Hindlimb muscle (tissue), 1 donor: ENCODE data around the gene MFSD11. TPM values are rescaled to one million over a fixed set of nuclear protein-coding genes. Genes with fewer than 3 reads are reported as not detected.
"Not testable (repeated sequence)": the region's sequence is repeated elsewhere in the genome, so short reads cannot be mapped to it uniquely, and the experiment has no call there.

Experiments
- DNase-seq: peaks from one replicate; pipeline ENCODE4 v3.0.0-alpha.2; 2013
- polyA plus RNA-seq: library from polyadenylated mRNA; unstranded; fragments of 120-200 nt; gene quantifications from one replicate; pipeline ENCODE4 v1.2.1, GENCODE V29; 2013; ENCODE audit not compliant: insufficient read length

The MFSD11 gene
- polyA plus RNA-seq, 1 donor = 41.4 TPM

DNA sequence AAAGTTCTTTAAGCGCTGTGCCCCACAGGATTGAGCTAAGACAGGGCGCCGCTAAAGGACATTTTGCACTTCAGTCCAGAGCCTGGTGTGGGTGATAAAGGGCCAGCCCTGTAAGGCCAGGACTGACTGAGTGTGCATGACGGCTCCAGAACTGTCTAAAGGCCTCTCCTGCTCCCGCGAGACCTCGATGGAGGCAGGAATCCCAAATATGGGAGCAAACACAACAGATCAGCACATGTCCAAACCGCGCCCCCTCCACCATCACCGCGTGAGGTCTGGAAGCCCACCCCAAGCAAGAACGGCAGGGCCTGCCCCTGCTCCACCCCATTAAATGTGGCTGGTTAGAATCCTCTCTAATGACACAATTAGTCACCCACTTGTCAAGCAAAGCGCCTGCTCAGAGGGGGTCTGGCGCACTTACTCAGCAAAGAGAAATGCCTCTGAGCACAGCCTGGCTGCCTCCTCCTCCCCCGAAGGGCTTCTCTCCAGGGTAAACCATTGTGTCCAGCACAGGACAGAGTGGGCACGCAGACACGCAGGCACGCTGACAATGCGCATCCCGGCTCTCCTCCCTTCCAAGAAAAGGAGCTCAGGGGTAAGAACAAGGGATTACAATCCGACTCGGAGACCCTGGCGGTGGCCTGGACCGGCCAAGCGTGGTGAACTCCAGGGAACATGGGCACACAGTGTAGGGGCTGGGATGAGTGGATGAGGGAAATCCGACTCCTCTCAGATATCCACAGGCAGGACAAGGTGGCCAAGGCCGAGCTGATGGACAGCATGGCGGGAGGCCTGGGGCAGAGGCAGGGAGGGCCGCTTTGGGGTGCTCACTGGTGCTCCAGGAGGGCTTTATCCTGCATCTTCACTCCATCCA lies 28.6 kb upstream of the MFSD11 start:
- DNase-seq = peak; percentile 62

- not testable (repeated sequence) for DNase-seq
These were observed 27.7 kb upstream of the MFSD11 start for GRCh38 chr17:76709951-76710862.

DNA sequence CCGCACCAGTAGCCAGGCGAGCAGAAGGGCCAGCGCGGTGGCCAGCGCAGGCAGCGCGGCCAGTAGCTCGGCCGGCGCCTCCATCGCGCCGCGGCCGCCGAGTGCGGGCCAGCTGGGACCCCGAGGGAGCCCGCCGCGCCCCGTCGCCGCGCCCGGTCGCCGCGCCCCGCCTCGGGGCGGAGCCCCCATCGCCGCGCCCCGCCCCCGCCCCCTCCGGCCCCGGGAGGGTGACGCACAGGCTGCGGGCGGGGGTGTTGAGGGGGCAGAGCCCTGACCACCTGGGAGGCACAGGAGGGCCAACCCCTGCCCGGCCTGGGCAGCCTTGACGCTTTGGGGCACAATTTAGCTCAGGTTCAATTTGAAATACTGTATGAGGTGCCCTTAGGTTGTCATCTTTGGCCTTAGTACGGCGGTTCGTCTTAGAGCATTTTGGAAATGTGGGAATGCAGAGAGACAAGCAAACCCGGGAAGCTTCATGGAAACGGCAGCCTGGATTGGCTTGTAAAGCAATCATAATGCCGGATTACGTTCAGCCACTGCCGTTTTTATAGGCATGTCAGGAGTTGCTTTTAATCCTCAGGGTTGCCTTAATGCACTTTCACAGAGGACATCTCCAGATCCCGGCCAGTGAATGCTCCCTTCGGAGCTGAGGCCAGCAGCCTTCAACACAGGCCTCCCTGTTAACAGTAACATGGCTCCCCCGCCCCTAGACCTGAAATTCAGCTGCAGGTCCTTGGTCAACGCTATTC lies 26.9 kb upstream of the MFSD11 start, which contains the start of gene MXRA7:
MXRA7 (minus strand) TSS at position 103 of the 749 bp plus-strand sequence; CDS start at position 84, 19 bp downstream.
- DNase-seq = peak; percentile 71

GRCh38 chr17:76712321-76712720 lies 25.6 kb upstream of the MFSD11 start:
- DNase-seq = not testable (repeated sequence)

DNA sequence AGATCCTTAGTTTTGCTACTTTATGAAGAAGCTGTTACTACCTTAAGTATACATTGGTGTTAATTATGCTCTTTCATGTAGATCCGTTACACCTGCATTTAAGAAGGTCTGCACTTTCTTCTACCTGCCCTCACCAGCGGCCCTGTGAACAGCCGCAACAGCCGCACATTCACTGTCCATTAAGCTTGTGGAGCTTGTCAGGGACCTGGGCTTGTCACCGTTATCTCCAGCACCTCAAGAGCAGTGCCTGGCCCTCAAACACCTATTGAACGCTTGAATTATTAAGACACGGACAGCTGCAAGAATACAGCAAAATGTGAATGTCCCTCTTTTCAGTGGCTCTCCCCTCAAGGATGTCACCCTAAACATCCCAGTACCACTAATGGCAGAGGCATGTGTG lies 24.2 kb upstream of the MFSD11 start:
- DNase-seq = no peak

- DNase-seq = no peak
These were observed 23.6 kb upstream of the MFSD11 start for GRCh38 chr17:76714336-76714735.

- DNase-seq = no peak
These were observed 23.0 kb upstream of the MFSD11 start for GRCh38 chr17:76714822-76715495.

GRCh38 chr17:76715496-76715830 lies 22.5 kb upstream of the MFSD11 start:
- no peak for DNase-seq

GRCh38 chr17:76716146-76716838 lies 21.6 kb upstream of the MFSD11 start:
- DNase-seq = no peak

DNA sequence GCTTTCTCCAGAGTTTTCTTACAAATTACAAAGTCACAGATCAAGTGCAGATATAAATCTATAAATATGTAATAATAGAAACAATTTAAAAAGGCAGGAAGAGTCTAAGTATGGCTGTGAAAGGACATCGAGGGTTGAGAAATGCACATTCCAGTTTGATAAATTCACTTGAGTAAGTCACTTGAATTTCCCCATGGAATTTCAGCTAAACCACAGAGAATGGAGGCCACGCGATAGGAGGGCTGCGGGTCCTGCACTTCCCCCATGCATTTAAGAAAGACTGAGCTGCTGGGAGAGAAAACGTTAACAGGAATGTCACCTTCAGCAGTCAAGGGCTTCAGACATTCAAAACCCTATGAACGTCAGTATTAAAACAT lies 21.1 kb upstream of the MFSD11 start:
- no peak for DNase-seq

DNA sequence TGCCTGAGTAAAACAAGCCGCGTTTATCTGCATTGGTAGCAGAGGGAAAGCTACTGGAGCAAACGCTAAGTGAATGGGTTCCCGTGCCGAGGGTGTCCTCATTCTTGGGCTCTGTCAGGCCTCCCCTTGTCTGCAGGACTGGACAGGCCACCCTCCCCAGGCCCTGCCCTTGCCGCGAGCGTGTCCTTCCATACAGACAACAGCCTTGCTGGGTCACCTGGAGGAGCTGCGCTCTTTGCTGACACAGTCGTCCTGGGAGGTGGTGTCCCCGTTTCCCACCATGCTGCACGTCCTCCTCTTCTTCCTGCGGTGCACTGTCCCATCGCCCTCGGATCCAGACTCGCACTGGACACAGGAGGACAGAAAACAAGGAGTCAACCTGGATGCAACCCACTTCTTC lies 19.4 kb upstream of the MFSD11 start:
- DNase-seq = no peak

- DNase-seq = no peak
These were observed 17.7 kb upstream of the MFSD11 start for GRCh38 chr17:76720211-76720610.

DNA sequence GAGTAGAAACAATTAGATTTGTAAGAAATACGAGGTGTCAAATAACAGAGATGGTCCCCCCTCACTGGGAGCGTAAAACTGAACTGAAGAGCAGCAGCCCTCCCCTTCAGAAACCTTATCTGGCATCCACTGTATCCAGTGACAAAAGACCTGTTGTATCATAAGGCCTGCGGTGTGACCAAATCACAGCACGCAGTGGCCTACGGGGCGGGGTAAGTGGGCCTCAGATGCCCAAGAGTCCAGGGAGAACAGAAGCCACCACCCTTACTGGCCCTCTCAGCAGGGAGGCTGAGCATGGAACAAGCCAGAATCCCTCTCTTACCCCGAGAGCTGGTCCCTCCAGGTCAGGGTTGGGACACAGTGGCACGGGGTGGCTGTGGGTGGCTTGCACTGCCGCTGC lies 17.0 kb upstream of the MFSD11 start:
- no peak for DNase-seq

GRCh38 chr17:76721463-76721862 lies 16.5 kb upstream of the MFSD11 start:
- no peak for DNase-seq

DNA sequence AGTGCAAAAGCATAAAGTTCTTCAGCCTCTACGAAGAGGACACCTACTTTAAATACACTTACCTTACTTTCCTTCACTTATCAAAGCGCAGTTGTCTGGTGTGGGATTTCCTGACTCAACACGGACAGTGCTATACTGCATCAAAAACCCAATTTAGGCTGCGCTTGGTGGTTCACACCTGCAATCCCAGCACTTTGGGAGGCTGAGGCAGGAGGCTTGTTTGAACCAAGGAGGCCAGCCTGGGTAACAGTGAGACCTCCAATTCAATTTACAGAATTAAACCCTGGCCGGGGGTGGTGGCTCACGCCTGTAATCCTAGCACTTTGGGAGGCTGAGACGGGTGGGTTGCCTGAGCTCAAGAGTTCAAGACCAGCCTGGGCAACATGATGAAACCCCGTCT lies 15.6 kb upstream of the MFSD11 start:
- no peak for DNase-seq

DNA sequence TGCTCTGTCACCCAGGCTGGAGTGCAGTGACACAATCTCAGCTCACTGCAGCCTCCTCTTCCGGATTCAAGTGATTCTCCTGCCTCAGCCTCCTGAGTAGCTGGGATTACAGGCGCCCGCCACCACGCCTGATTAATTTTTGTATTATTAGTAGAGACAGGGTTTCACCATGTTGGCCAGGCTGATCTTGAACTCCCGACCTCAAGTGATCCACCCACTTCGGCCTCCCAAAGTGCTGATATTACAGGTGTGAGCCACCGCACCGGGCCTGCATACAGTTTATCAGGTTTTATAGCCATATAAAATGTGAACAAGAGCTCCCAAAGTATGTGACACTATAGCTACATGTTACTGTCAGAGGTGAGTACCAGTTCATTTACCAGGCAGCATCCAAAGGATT lies 14.9 kb upstream of the MFSD11 start:
- not testable (repeated sequence) for DNase-seq

GRCh38 chr17:76723812-76724211 lies 14.1 kb upstream of the MFSD11 start:
- no peak for DNase-seq

DNA sequence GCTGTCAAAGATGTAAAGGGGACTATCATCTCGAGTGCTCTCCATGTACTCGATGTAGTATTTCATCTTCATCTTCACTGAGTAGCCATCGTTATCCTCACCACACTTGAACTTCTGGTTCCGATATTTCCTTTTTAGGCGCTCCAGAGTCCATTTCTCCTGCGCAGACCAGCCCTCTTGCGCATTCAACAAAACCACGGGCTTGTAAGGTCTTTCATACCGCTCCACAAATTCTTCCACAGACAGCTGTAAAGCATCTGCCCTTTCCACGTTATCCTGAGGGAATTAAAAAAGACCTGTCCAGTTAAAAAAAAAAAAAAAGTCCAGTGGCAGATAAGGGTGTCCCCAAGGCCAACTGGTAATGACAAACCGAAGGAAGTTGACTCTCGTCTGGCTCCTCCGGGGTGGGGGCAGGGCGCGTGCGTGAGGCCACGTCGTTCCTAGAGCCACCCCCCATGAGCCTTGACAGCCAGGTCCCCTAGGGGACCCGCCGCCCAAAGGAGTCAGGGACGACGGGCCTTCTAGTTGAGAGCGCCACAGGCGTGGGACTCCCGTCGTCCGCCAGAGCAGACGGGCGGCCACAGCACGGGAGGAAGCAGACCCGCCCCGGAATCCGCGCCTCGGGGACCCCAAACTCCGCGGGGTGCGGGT lies 12.2 kb upstream of the MFSD11 start:
- DNase-seq = peak; percentile 66

- peak; percentile 97 for DNase-seq
These were observed 11.6 kb upstream of the MFSD11 start, which contains the start of gene JMJD6 for GRCh38 chr17:76726231-76726775. JMJD6 (minus strand) TSS chr17:76726606; CDS start chr17:76726475, 131 bp downstream.
